Activated naive CD4-positive, alpha-beta T cell treated with anti-CD3 and anti-CD28 coated beads, Interleukin-2, amount 10 ng/mL, durations not matched to agents 7 days and 5 days (primary cell): ENCODE measurements around the gene FMN1.

Source experiments
- CTCF ChIA-PET: fragments of 350-600 bp; sonication (Branson Sonifier 250); formaldehyde crosslinking; loops from one replicate; lab custom pipeline; 2021; ENCODE audit warnings: antibody characterized with exemption; lab: Charles Lee
- DNase-seq: peaks from one replicate; pipeline ENCODE4 v3.0.0-alpha.2; 2020
- H3K27ac Mint-ChIP-seq: one replicate; pipeline ENCODE4 v1.8.0; 2021; ENCODE audit warnings: mild to moderate bottlenecking, moderate library complexity, mixed read lengths
- H3K27me3 Mint-ChIP-seq: one replicate; pipeline ENCODE4 v1.8.0; 2021; ENCODE audit warnings: mild to moderate bottlenecking, mixed read lengths
- H3K36me3 Mint-ChIP-seq: one replicate; pipeline ENCODE4 v1.8.0; 2021; ENCODE audit warnings: mixed read lengths
- H3K4me1 Mint-ChIP-seq: one replicate; pipeline ENCODE4 v1.8.0; 2021; ENCODE audit warnings: mixed read lengths
- H3K4me3 Mint-ChIP-seq: one replicate; pipeline ENCODE4 v1.8.0; 2021; ENCODE audit warnings: mild to moderate bottlenecking, moderate library complexity, mixed read lengths
- H3K9me3 Mint-ChIP-seq: one replicate; pipeline ENCODE4 v1.8.0; 2021; ENCODE audit warnings: mixed read lengths

The FMN1 gene

GRCh38 chr15:32866454-32867312 lies 327.8 kb downstream of the FMN1 start:
- no peak overlapping the region for H3K4me3 Mint-ChIP-seq
- no peaks in the 10 kb centered on the region for H3K27me3 Mint-ChIP-seq
- H3K4me1 Mint-ChIP-seq = no peaks in the 10 kb centered on the region
- no peaks in the 10 kb centered on the region for H3K9me3 Mint-ChIP-seq
- no peak overlapping the region for H3K27ac Mint-ChIP-seq
- CTCF ChIA-PET = no interaction called here
- no peak for DNase-seq
- no peaks in the 10 kb centered on the region for H3K36me3 Mint-ChIP-seq

- no peak overlapping the region for H3K4me3 Mint-ChIP-seq
- no peaks in the 10 kb centered on the region for H3K9me3 Mint-ChIP-seq
- peaks cover 4% of the 10 kb centered on the region for H3K27me3 Mint-ChIP-seq
- CTCF ChIA-PET = no interaction called here
- no peaks in the 10 kb centered on the region for H3K36me3 Mint-ChIP-seq
- DNase-seq = no peak
- no peak overlapping the region for H3K27ac Mint-ChIP-seq
- H3K4me1 Mint-ChIP-seq = no peaks in the 10 kb centered on the region
Measured at GRCh38 chr15:32864841-32865240, 329.7 kb downstream of the FMN1 start.

- CTCF ChIA-PET = no interaction called here
- H3K27ac Mint-ChIP-seq = no peak overlapping the region
Measured at GRCh38 chr15:32864051-32864450, 330.5 kb downstream of the FMN1 start.

GRCh38 chr15:32861761-32862160 lies 332.8 kb downstream of the FMN1 start:
- Mint-ChIP-seq H3K27me3 (peaks cover 5% of the 10 kb centered on the region), H3K27ac (no peak overlapping the region), H3K9me3 (no peaks in the 10 kb centered on the region), H3K36me3 (no peaks in the 10 kb centered on the region), H3K4me3 (no peak overlapping the region), H3K4me1 (no peaks in the 10 kb centered on the region)
- DNase-seq = no peak
- CTCF ChIA-PET = no interaction called here

More at GRCh38 chr15:32864051-32864450, 330.5 kb downstream of the FMN1 start:
- Mint-ChIP-seq H3K9me3 (no peaks in the 10 kb centered on the region), H3K4me3 (no peak overlapping the region), H3K36me3 (no peaks in the 10 kb centered on the region), H3K4me1 (no peaks in the 10 kb centered on the region), H3K27me3 (peaks cover 5% of the 10 kb centered on the region)
- DNase-seq = no peak

- Mint-ChIP-seq H3K27ac (no peak overlapping the region), H3K36me3 (no peaks in the 10 kb centered on the region), H3K4me3 (no peak overlapping the region), H3K9me3 (no peaks in the 10 kb centered on the region), H3K4me1 (no peaks in the 10 kb centered on the region), H3K27me3 (peaks cover 5% of the 10 kb centered on the region)
- CTCF ChIA-PET = no interaction called here
- no peak for DNase-seq
Measured at GRCh38 chr15:32861174-32861573, 333.3 kb downstream of the FMN1 start.

GRCh38 chr15:32859996-32860395 lies 334.5 kb downstream of the FMN1 start:
- Mint-ChIP-seq H3K36me3 (no peaks in the 10 kb centered on the region), H3K9me3 (no peaks in the 10 kb centered on the region), H3K4me1 (no peaks in the 10 kb centered on the region), H3K27ac (no peak overlapping the region), H3K4me3 (no peak overlapping the region), H3K27me3 (peaks cover 5% of the 10 kb centered on the region)
- DNase-seq = no peak
- CTCF ChIA-PET = no interaction called here

- CTCF ChIA-PET = no interaction called here
- H3K9me3 Mint-ChIP-seq = no peaks in the 10 kb centered on the region
- no peaks in the 10 kb centered on the region for H3K4me1 Mint-ChIP-seq
- no peak for DNase-seq
- no peaks in the 10 kb centered on the region for H3K36me3 Mint-ChIP-seq
- H3K27me3 Mint-ChIP-seq = peaks cover 5% of the 10 kb centered on the region
- no peak overlapping the region for H3K4me3 Mint-ChIP-seq
- no peak overlapping the region for H3K27ac Mint-ChIP-seq
Measured at GRCh38 chr15:32859251-32859650, 335.3 kb downstream of the FMN1 start.

GRCh38 chr15:32857732-32858131 lies 336.8 kb downstream of the FMN1 start:
- CTCF ChIA-PET = no interaction called here
- Mint-ChIP-seq H3K36me3 (no peaks in the 10 kb centered on the region), H3K27me3 (peaks cover 5% of the 10 kb centered on the region), H3K9me3 (no peaks in the 10 kb centered on the region), H3K4me1 (no peaks in the 10 kb centered on the region), H3K27ac (no peak overlapping the region), H3K4me3 (no peak overlapping the region)
- DNase-seq = no peak

- Mint-ChIP-seq H3K4me3 (no peak overlapping the region), H3K27ac (no peak overlapping the region), H3K4me1 (no peaks in the 10 kb centered on the region), H3K36me3 (no peaks in the 10 kb centered on the region), H3K27me3 (peaks cover 5% of the 10 kb centered on the region), H3K9me3 (no peaks in the 10 kb centered on the region)
- DNase-seq = no peak
- CTCF ChIA-PET = no interaction called here
Measured at GRCh38 chr15:32856753-32857152, 337.8 kb downstream of the FMN1 start.

GRCh38 chr15:32855942-32856341 lies 338.6 kb downstream of the FMN1 start:
- Mint-ChIP-seq H3K4me1 (no peaks in the 10 kb centered on the region), H3K4me3 (no peak overlapping the region), H3K27me3 (peaks cover 5% of the 10 kb centered on the region), H3K9me3 (no peaks in the 10 kb centered on the region), H3K36me3 (no peaks in the 10 kb centered on the region), H3K27ac (no peak overlapping the region)
- DNase-seq = no peak
- CTCF ChIA-PET = no interaction called here

GRCh38 chr15:32853592-32853991 lies 340.9 kb downstream of the FMN1 start:
- Mint-ChIP-seq H3K27ac (no peak overlapping the region), H3K4me1 (no peaks in the 10 kb centered on the region), H3K4me3 (no peak overlapping the region), H3K27me3 (no peaks in the 10 kb centered on the region), H3K9me3 (no peaks in the 10 kb centered on the region), H3K36me3 (no peaks in the 10 kb centered on the region)
- DNase-seq = no peak
- CTCF ChIA-PET = no interaction called here

GRCh38 chr15:32852771-32853170 lies 341.7 kb downstream of the FMN1 start:
- Mint-ChIP-seq H3K4me1 (no peaks in the 10 kb centered on the region), H3K36me3 (no peaks in the 10 kb centered on the region), H3K27me3 (no peaks in the 10 kb centered on the region), H3K4me3 (no peak overlapping the region), H3K9me3 (no peaks in the 10 kb centered on the region), H3K27ac (no peak overlapping the region)
- no peak for DNase-seq
- CTCF ChIA-PET = no interaction called here

- Mint-ChIP-seq H3K36me3 (no peaks in the 10 kb centered on the region), H3K9me3 (no peaks in the 10 kb centered on the region), H3K4me1 (no peaks in the 10 kb centered on the region), H3K4me3 (no peak overlapping the region), H3K27me3 (no peaks in the 10 kb centered on the region), H3K27ac (no peak overlapping the region)
- CTCF ChIA-PET = interaction anchor here (1.0 kb wide), 1 partner anchor 143 kb away, joined by 3 read pairs; no protein-coding TSS in a partner anchor
- DNase-seq = no peak
Measured at GRCh38 chr15:32852017-32852416, 342.5 kb downstream of the FMN1 start.

- Mint-ChIP-seq H3K4me1 (no peaks in the 10 kb centered on the region), H3K27me3 (no peaks in the 10 kb centered on the region), H3K36me3 (no peaks in the 10 kb centered on the region)
Measured at GRCh38 chr15:32851572-32851971, 342.9 kb downstream of the FMN1 start.

More at GRCh38 chr15:32851572-32851971, 342.9 kb downstream of the FMN1 start:
- no peaks in the 10 kb centered on the region for H3K9me3 Mint-ChIP-seq
- CTCF ChIA-PET = interaction anchor here (1.0 kb wide), 1 partner anchor 144 kb away, joined by 3 read pairs; no protein-coding TSS in a partner anchor
- H3K4me3 Mint-ChIP-seq = no peak overlapping the region
- no peak overlapping the region for H3K27ac Mint-ChIP-seq
- DNase-seq = no peak
